ENCODE measurements around the gene DTX4. TPM values are rescaled to one million over a fixed set of nuclear protein-coding genes. Genes with fewer than 3 reads are reported as not detected.

DTX4 gene
- total and polyA plus RNA-seq, 2 of the 4 experiments (the other 2 are of a cell fraction), result 2.7 to 3.0 TPM

DNA sequence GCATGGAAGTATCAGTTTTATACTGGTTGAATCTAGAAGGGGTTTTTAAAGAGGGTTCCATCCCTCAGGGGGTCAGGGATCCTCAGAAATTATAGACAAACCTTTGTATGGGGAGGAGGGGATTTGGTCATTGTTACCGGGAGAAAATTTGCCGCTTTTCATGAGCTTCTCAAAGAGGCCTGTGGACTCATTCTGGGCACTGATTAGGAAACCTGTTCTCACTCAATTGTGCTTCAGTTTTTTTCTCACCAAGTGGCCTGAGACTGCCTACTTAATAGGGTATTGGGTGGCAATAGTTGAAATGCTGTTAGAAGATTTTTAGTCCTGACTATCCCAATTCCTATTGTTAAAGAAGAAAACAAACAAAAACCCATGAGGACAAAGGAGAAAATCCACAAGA, 26.8 kb downstream of the DTX4 start:
- H2AK5ac ChIP-seq (ENCODE audit: low read depth, low read length), result no peak overlapping the region
- H3K56ac ChIP-seq (ENCODE audit: extremely low read depth, insufficient read depth, low read length), result no peak overlapping the region
- dilution Hi-C loops (cut with HindIII; ENCODE audit: low sequenced_read_pairs, unreplicated experiment), result no loop called here
- H3K23ac ChIP-seq (ENCODE audit: low read depth, low read length), result no peak overlapping the region
- no peaks in the 10 kb centered on the region for H3K79me1 ChIP-seq (ENCODE audit: low read depth in 1 of 2, low read length in 2 of 2)
- in situ Hi-C loops (cut with MboI; ENCODE audit: low sequenced_read_pairs), result no loop called here
- POLR2A ChIA-PET (ENCODE audit: unreplicated experiment), result no interaction called here
- CTCF ChIA-PET, result interaction anchor here (1.4 to 2.1 kb wide), 3 partner anchors 12 to 27 kb away, joined by 3 to 10 read pairs (median 4); partner anchors contain the start of gene DTX4
- H2BK120ac ChIP-seq (ENCODE audit: low read depth, low read length), result no peak overlapping the region
- intact Hi-C loops (cut with micrococcal nuclease), result no loop called here
- no peak overlapping the region for H2BK15ac ChIP-seq (ENCODE audit: low read depth, low read length)
- H4K8ac ChIP-seq (ENCODE audit: low read depth in 2 of 2, low read length in 2 of 2), result no peak overlapping the region
- no peak overlapping the region for H4K91ac ChIP-seq (ENCODE audit: insufficient read depth, low read depth, low read length)
- H3K4ac ChIP-seq (ENCODE audit: low read depth, low read length), result no peak overlapping the region
- peaks cover 4% of the 10 kb centered on the region; the same call in 1 of the 2 replicates for H3K4me1 ChIP-seq (ENCODE audit: control insufficient read depth, insufficient read depth, low read length)
- no peaks in the 10 kb centered on the region for H3K27me3 ChIP-seq (ENCODE audit: control insufficient read depth, insufficient read depth, low read length)
- ATAC-seq (ENCODE audit: low read depth) (no peak), DNase-seq (no peak)
- H4K5ac ChIP-seq (ENCODE audit: low read depth, low read length), result no peak overlapping the region
- no peak overlapping the region for H3K4me2 ChIP-seq (ENCODE audit: low read depth, low read length)
- WGBS, 2 experiments (ENCODE audit: extremely low coverage in 2 of 2, insufficient read length in 1 of 2), result no CpG with 5 or more reads among the region's 2 CpGs
- no TSS peak for BruUV-seq (replicated peaks)
- H3K9ac ChIP-seq (ENCODE audit: low read depth, low read length), result no peak overlapping the region
- no peak overlapping the region for H3K27ac ChIP-seq (ENCODE audit: insufficient read depth, low read length)
- peaks cover 39% of the 10 kb centered on the region for H3K36me3 ChIP-seq (ENCODE audit: control insufficient read depth, insufficient read depth, low read length)
- H3K14ac ChIP-seq (replicated peaks; ENCODE audit: low read depth, low read length), result no peak overlapping the region
- TF ChIP-seq MXI1 (IDR thresholded peaks at IDR 0.05; ENCODE audit: borderline replicate concordance, low read depth, low read length), result no peak
- no peak for TF ChIP-seq RFX5 (IDR thresholded peaks at IDR 0.05; ENCODE audit: low read depth, low read length)
- TF ChIP-seq, protein P1, sequence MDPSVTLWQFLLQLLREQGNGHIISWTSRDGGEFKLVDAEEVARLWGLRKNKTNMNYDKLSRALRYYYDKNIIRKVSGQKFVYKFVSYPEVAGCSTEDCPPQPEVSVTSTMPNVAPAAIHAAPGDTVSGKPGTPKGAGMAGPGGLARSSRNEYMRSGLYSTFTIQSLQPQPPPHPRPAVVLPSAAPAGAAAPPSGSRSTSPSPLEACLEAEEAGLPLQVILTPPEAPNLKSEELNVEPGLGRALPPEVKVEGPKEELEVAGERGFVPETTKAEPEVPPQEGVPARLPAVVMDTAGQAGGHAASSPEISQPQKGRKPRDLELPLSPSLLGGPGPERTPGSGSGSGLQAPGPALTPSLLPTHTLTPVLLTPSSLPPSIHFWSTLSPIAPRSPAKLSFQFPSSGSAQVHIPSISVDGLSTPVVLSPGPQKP (IDR thresholded peaks at IDR 0.05; ENCODE audit: borderline replicate concordance, low read depth, low read length), result no peak
- no peak for TF ChIP-seq NFE2L2 (IDR thresholded peaks at IDR 0.05; ENCODE audit: low read depth, low read length)
- TF ChIP-seq POLR2A (IDR thresholded peaks at IDR 0.05; ENCODE audit: low read depth, low read length), result no peak
- no peak for TF ChIP-seq FOS (IDR thresholded peaks at IDR 0.05; ENCODE audit: low read depth, low read length)
- TF ChIP-seq RCOR1 (IDR thresholded peaks at IDR 0.05; ENCODE audit: insufficient replicate concordance, low read length), result no peak
- TF ChIP-seq, protein P2, sequence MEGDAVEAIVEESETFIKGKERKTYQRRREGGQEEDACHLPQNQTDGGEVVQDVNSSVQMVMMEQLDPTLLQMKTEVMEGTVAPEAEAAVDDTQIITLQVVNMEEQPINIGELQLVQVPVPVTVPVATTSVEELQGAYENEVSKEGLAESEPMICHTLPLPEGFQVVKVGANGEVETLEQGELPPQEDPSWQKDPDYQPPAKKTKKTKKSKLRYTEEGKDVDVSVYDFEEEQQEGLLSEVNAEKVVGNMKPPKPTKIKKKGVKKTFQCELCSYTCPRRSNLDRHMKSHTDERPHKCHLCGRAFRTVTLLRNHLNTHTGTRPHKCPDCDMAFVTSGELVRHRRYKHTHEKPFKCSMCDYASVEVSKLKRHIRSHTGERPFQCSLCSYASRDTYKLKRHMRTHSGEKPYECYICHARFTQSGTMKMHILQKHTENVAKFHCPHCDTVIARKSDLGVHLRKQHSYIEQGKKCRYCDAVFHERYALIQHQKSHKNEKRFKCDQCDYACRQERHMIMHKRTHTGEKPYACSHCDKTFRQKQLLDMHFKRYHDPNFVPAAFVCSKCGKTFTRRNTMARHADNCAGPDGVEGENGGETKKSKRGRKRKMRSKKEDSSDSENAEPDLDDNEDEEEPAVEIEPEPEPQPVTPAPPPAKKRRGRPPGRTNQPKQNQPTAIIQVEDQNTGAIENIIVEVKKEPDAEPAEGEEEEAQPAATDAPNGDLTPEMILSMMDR (conservative IDR thresholded peaks at IDR 0.05; ENCODE audit: low read depth, low read length), result no peak
- no peak for TF ChIP-seq RAD21 (IDR thresholded peaks at IDR 0.05; ENCODE audit: low read length)
- no peak for TF ChIP-seq SMC3 (IDR thresholded peaks at IDR 0.05; ENCODE audit: low read depth, low read length)
- TF ChIP-seq, protein P3, sequence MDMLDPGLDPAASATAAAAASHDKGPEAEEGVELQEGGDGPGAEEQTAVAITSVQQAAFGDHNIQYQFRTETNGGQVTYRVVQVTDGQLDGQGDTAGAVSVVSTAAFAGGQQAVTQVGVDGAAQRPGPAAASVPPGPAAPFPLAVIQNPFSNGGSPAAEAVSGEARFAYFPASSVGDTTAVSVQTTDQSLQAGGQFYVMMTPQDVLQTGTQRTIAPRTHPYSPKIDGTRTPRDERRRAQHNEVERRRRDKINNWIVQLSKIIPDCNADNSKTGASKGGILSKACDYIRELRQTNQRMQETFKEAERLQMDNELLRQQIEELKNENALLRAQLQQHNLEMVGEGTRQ (IDR thresholded peaks at IDR 0.05; ENCODE audit: low read depth, low read length), result no peak
- no peak for TF ChIP-seq MAZ (IDR thresholded peaks at IDR 0.05; ENCODE audit: borderline replicate concordance, low read depth, low read length)
- TF ChIP-seq CEBPB (IDR thresholded peaks at IDR 0.05; ENCODE audit: low read depth, low read length), result no peak
- no peak for TF ChIP-seq BHLHE40 (IDR thresholded peaks at IDR 0.05; ENCODE audit: low read depth, low read length)
- TF ChIP-seq CHD1 (IDR thresholded peaks at IDR 0.05; ENCODE audit: low read depth, low read length), result no peak
- TF ChIP-seq MAFK (IDR thresholded peaks at IDR 0.05; ENCODE audit: low read depth, low read length), result no peak
- H3K4me3 ChIP-seq (ENCODE audit: insufficient read depth, low read depth, low read length), result no peak overlapping the region
- H2BK20ac ChIP-seq (ENCODE audit: low read depth, low read length), result no peak overlapping the region
- no peaks in the 10 kb centered on the region for H3K9me3 ChIP-seq (ENCODE audit: control insufficient read depth, insufficient read depth, low read length)
- no peak overlapping the region for H3K18ac ChIP-seq (ENCODE audit: low read depth, low read length)
- no peaks in the 10 kb centered on the region for H4K20me1 ChIP-seq (ENCODE audit: insufficient read depth, low read length)
- H2AK9ac ChIP-seq (replicated peaks; ENCODE audit: low read depth, low read length, poor library complexity), result no peak overlapping the region
- peaks cover 8% of the 10 kb centered on the region; the same call in 1 of the 2 replicates for H3K9me1 ChIP-seq (ENCODE audit: insufficient read depth, low read length)
- H2BK5ac ChIP-seq (ENCODE audit: low read depth, low read length, poor library complexity, severe bottlenecking), result no peak overlapping the region
- no peak overlapping the region for H2AFZ ChIP-seq (replicated peaks; ENCODE audit: low read length, poor library complexity)
